GM21717 (cell line): ENCODE measurements around the gene FOXM1.
A peak's percentile ranks its signal among the peaks of the same experiment; 100 is the strongest.

Experiments used
- ATAC-seq: cut with Tn5 transposase; IDR thresholded peaks from one replicate; pipeline ENCODE4 v1.9.1; 2021; ENCODE audit warnings: mild to moderate bottlenecking, moderate library complexity; ENCODE audit not compliant: unreplicated experiment

Gene FOXM1

GRCh38 chr12:2841056-2841650, 35.8 kb downstream of the FOXM1 start:
- ATAC-seq, result no peak

- ATAC-seq, result no peak
Observed at GRCh38 chr12:2836574-2836973, 40.4 kb downstream of the FOXM1 start.

- no peak for ATAC-seq
Observed at GRCh38 chr12:2835691-2836403, 41.1 kb downstream of the FOXM1 start.

GRCh38 chr12:2834581-2835491, 42.1 kb downstream of the FOXM1 start, which contains the start of gene NRIP2:
Gene NRIP2, minus strand, starts transcription at chr12:2835035. Its CDS starts 52 bp downstream, at chr12:2834983.
- no peak for ATAC-seq

GRCh38 chr12:2833810-2834209, 43.2 kb downstream of the FOXM1 start:
- ATAC-seq, result no peak

GRCh38 chr12:2833327-2833726, 43.6 kb downstream of the FOXM1 start:
- no peak for ATAC-seq

GRCh38 chr12:2832550-2833127, 44.3 kb downstream of the FOXM1 start:
- ATAC-seq, result no peak

- ATAC-seq, result no peak
Observed at GRCh38 chr12:2829275-2829674, 47.7 kb downstream of the FOXM1 start.

- ATAC-seq, result no peak
Observed at GRCh38 chr12:2826721-2827515, 50.1 kb downstream of the FOXM1 start.

- no peak for ATAC-seq
Observed at GRCh38 chr12:2826036-2826435, 50.9 kb downstream of the FOXM1 start.

GRCh38 chr12:2825132-2825531, 51.8 kb downstream of the FOXM1 start:
- no peak for ATAC-seq

- ATAC-seq, result no peak
Observed at GRCh38 chr12:2824541-2824940, 52.4 kb downstream of the FOXM1 start.

- ATAC-seq, result no peak
Observed at GRCh38 chr12:2823483-2823882, 53.5 kb downstream of the FOXM1 start.

- no peak for ATAC-seq
Observed at GRCh38 chr12:2820432-2820831, 56.5 kb downstream of the FOXM1 start.

GRCh38 chr12:2819810-2820209, 57.2 kb downstream of the FOXM1 start:
- ATAC-seq, result no peak

- peak; percentile 32 for ATAC-seq
Observed at GRCh38 chr12:2813214-2814185, 63.5 kb downstream of the FOXM1 start.

GRCh38 chr12:2812290-2813213, 64.4 kb downstream of the FOXM1 start, which contains the start of gene ITFG2:
Gene ITFG2, plus strand, starts transcription at chr12:2812668. Its CDS starts 93 bp downstream, at chr12:2812761.
- ATAC-seq, result peak; percentile 95

- no peak for ATAC-seq
Observed at GRCh38 chr12:2811801-2812200, 65.2 kb downstream of the FOXM1 start.
